AG04450 (cell line): ENCODE data around the gene CAP2. TPM values are rescaled to one million over a fixed set of nuclear protein-coding genes. Genes with fewer than 3 reads are reported as not detected.

Experiments used
- CTCF ChIA-PET: fragments of 300-600, 350-600 bp; formaldehyde crosslinking; extraction: SDS; loops from one replicate; lab custom pipeline; 2022; ENCODE audit warnings: antibody characterized with exemption, inconsistent platforms; lab: Charles Lee
- POLR2A ChIA-PET: fragments of 350-600 bp; formaldehyde crosslinking; extraction: SDS; loops from one replicate; lab custom pipeline; 2021; ENCODE audit warnings: antibody characterized with exemption, inconsistent platforms; lab: Yijun Ruan, JAX
- DNase-seq: peaks from one replicate; pipeline ENCODE4 v3.0.0-alpha.2; 2011; ENCODE audit warnings: low read depth, low spot score
- H3K27ac ChIP-seq: one replicate; pipeline ENCODE4 v1.5.1; 2012; ENCODE audit warnings: low read depth, low read length, control low read depth
- H3K27me3 ChIP-seq: one replicate; pipeline ENCODE4 v1.6.0; 2012; ENCODE audit warnings: low read length; ENCODE audit not compliant: control insufficient read depth, insufficient read depth
- H3K4me3 ChIP-seq: 2 replicates; pipeline ENCODE4 v1.5.1; 2011; ENCODE audit warnings: mild to moderate bottlenecking, low read depth, low read length, control low read depth
- H3K9me3 ChIP-seq: 2 replicates; pipeline ENCODE4 v1.5.1; 2012; ENCODE audit warnings: low read length; ENCODE audit not compliant: control insufficient read depth, insufficient read depth
- CTCF ChIP-seq: IDR thresholded peaks from 2 replicates; pipeline ENCODE4 v1.5.1; 2011; ENCODE audit warnings: low read depth, low read length, control low read depth, inconsistent platforms
- polyA plus RNA-seq: library from polyadenylated mRNA; depleted of rRNA; stranded (reverse); fragments of >200 nt; gene quantifications from 2 replicates; pipeline ENCODE4 v1.2.3, GENCODE V29; 2011

Gene CAP2
- polyA plus RNA-seq, 1 experiment: 74.4 TPM

DNA sequence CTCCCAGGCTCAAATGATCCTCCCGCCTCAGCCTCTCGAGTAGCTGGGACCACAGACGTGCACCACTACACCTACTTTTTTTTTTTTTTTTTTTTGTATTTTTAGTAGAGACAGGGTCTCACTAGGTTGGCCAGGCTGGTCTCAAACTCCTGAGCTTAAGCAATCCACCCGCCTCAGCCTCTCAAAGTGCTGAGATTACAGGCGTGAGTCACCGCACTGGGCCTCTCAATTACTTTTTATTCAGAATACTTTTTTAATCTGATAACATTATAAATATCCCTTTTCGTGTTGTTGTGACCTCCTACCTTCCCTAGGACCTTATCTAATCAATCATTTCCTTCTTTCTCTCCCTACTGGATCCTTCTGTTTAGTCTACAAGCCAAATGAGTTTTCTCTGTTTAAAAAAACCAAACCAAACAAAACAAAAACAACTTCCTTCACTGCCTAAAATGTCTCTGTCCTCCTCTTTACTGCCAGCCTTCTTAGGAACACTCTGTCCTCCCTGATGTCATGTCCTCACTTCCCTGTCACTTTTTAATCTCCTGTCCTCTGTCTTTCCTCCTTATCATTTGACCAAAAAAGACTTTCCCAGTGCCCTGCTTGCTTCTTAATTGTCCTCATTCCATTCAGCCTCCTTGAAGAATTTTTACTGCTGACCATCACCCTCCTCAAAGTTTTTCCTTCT lies 85.0 kb downstream of the CAP2 start:
- no peaks in the 10 kb centered on the region for H3K9me3 ChIP-seq
- H3K4me3 ChIP-seq: no peak overlapping the region
- no peak overlapping the region for H3K27ac ChIP-seq
- no peak for TF ChIP-seq CTCF
- POLR2A ChIA-PET: no interaction called here
- CTCF ChIA-PET: no interaction called here
- no peak for DNase-seq
- H3K27me3 ChIP-seq: no peaks in the 10 kb centered on the region

- no peak for DNase-seq
- Histone ChIP-seq H3K27me3 (no peaks in the 10 kb centered on the region), H3K9me3 (no peaks in the 10 kb centered on the region), H3K27ac (no peak overlapping the region), H3K4me3 (no peak overlapping the region)
- CTCF ChIA-PET: no interaction called here
- POLR2A ChIA-PET: no interaction called here
- no peak for TF ChIP-seq CTCF
These were observed 85.6 kb downstream of the CAP2 start for GRCh38 chr6:17478946-17479345.

GRCh38 chr6:17480476-17480875 lies 87.1 kb downstream of the CAP2 start:
- Histone ChIP-seq H3K4me3 (no peak overlapping the region), H3K27me3 (no peaks in the 10 kb centered on the region), H3K9me3 (no peaks in the 10 kb centered on the region), H3K27ac (no peak overlapping the region)
- ChIA-PET CTCF (interaction anchor here (0.7 kb wide), 1 partner anchor 311 kb away, joined by 6 read pairs; no protein-coding TSS in a partner anchor), POLR2A (no interaction called here)
- TF ChIP-seq CTCF: no peak
- DNase-seq: no peak

GRCh38 chr6:17482711-17483110 lies 89.3 kb downstream of the CAP2 start:
- H3K9me3 ChIP-seq: no peaks in the 10 kb centered on the region
- H3K27ac ChIP-seq: no peak overlapping the region
- H3K4me3 ChIP-seq: no peak overlapping the region
- ChIA-PET CTCF (no interaction called here), POLR2A (no interaction called here)
- TF ChIP-seq CTCF: no peak
- H3K27me3 ChIP-seq: no peaks in the 10 kb centered on the region
- DNase-seq: no peak

- POLR2A ChIA-PET: no interaction called here
- Histone ChIP-seq H3K27ac (no peak overlapping the region), H3K27me3 (no peaks in the 10 kb centered on the region), H3K4me3 (no peak overlapping the region), H3K9me3 (no peaks in the 10 kb centered on the region)
- no peak for TF ChIP-seq CTCF
- DNase-seq: no peak
- CTCF ChIA-PET: no interaction called here
These were observed 90.1 kb downstream of the CAP2 start for GRCh38 chr6:17483391-17484016.
